Right lung (tissue), 5 donors: ENCODE data around the gene MSI2. TPM values are rescaled to one million over a fixed set of nuclear protein-coding genes. Genes with fewer than 3 reads are reported as not detected.

Source experiments
- DNase-seq, 2 donors: peaks; one replicate each; pipeline ENCODE4 v3.0.0-alpha.2; 2013
- polyA plus RNA-seq, 5 donors: library from polyadenylated mRNA; unstranded; fragments of 120-200 nt; gene quantifications; one replicate each; pipeline versions ENCODE4 v1.2.1 to v1.2.3, GENCODE V29; 2013; ENCODE audit warnings: inconsistent platforms in 1 of 5, low replicate concordance in 1 of 5; ENCODE audit not compliant: insufficient read length in 5 of 5, insufficient read depth in 1 of 5

MSI2 gene
- polyA plus RNA-seq, 5 donors: 35.4 to 48.9 (median 47.6) TPM

DNA sequence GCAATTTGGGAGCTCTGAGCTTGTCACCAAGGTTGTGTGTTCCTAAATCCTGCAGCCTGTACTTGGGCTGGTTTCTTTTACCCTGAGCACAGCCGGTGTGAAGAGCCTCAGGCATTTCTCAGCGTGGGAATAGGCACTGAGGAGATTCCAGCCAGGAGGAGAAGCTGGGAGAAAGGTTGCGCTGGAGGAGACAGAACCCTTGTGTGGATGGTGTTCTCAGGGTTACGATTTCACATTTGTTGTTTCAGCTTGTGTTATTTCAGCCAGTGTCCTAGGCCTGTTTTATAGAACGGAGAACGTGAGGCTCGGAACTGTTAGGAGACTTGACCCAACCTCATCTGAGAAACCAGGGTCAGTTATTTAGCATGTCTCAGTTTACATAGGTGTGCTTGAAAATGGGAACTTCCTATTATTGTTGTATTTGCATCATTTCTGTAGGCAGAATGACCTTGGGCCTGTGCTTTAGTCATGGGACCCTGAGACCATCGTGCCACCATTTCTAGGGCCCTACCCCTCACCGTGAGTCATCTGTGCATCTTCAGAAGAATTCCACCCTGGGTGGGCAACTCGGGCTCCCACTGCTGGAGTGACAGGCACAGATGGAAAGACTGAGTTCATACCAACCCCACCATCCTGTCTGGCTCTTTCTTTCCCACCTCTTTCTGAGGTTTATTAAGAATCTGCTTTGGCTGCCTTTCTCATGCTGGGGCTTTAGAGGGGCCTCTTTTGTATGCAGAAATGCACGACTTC lies 134.9 kb downstream of the MSI2 start:
- DNase-seq: no peak

GRCh38 chr17:57391857-57392471 lies 135.6 kb downstream of the MSI2 start:
- no peak for DNase-seq

DNA sequence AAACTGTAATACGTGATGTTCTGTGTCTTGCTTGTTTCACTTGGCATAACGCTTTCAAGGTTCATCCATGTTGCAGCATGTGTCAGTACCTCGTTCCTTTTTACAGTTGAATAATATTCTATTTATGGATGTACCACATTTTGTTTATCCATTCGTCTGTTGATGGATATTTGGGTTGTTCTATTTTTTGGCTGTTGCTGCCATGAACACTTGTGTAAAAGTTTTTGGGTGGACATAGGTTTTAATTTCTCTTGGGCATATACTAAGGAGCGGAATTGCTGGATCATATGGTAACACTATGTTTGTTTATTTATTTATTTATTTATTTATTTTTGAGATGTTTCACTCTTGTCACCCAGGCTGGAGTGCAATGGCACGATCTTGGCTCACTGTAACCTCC lies 137.0 kb downstream of the MSI2 start:
- no peak for DNase-seq

DNA sequence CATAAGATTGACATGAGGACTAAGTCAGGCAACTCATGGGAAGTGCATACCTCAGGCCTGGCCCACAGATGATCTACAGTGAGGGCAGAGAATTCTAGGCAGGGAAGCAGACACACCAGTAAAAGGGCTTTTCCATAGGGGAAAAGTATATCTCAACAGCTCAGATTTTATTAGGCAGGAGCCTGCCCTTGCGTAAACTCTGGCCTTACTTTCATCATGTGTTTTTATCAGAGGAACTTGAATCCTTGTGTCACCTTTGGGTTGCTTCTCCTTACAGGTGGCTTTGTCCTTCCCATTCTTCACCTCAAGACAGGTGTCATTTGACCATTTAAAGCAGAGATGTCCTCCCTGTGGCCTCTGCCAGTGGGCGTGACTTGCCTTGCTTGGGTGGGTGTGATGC lies 138.1 kb downstream of the MSI2 start:
- DNase-seq: no peak

GRCh38 chr17:57395721-57396321 lies 139.5 kb downstream of the MSI2 start:
- DNase-seq: no peak

DNA sequence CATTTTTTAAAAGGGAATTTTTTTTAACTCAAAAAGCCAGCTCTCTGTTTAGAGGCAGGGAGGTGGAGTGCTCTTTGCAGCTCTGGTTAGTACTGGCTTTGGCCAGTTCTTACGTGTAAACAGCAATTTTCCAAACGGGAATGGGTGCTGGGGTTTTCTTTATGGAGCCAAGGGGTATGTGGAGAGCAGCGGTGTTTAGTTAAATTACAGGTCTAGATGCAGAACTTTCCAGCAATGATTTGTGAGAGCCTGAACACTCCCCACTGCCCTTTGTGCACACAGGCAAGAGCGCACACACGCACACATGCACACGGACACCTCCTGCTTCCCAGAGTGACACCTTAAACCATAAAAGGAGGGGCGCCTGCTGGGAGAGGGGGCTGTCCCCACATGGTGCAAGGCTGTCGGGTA lies 140.2 kb downstream of the MSI2 start:
- peak; percentile 34 to 49 for DNase-seq

- DNase-seq: no peak
These were observed 141.1 kb downstream of the MSI2 start for GRCh38 chr17:57397402-57397801.

GRCh38 chr17:57399690-57400089 lies 143.4 kb downstream of the MSI2 start:
- DNase-seq: no peak

- DNase-seq: no peak
These were observed 144.3 kb downstream of the MSI2 start for GRCh38 chr17:57400648-57401047.

DNA sequence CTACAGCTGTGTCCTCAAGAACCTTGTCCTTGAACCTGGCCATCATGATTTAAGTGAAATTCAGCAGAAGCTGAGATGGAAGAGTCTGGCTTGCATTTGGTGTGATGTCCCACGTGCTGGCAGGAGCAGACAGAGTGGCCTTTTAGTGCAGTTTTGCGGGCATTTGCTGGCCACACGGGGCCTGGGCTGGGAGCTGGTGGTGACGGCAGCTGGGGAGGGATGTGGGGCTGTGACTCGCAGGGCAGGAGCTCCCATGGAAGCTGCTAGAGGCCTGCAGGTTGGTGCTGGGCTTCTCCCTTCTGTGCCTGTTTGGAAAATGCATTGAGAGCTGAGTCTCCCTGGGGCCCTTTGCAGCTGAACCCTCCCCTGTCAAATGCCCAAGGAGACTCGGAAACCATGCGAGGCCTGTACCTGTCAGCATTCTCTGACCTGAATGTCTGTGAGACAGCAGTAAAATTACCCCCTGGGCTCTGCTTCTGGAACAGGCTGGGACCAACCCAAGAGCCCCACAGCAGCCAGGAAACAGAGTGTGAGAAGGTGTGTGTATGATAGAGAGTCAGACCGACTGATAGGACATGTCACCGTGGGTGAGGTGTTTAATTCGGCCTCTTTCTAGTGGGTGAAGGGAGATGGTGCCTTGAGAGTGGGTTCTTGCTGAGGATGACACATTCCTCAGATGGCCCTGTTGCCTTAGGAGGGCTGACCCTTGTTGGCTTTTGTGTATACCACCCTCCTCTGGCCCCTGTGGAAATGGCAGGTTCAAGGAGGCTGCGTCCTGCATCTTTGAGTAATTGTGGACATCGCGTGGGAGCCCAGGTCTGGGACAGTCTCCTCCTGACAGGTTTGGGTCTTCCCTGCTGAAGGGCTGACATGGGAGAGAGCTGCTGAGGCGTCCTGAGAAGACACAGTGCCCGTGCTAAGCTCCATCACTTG lies 145.5 kb downstream of the MSI2 start:
- no peak for DNase-seq

DNA sequence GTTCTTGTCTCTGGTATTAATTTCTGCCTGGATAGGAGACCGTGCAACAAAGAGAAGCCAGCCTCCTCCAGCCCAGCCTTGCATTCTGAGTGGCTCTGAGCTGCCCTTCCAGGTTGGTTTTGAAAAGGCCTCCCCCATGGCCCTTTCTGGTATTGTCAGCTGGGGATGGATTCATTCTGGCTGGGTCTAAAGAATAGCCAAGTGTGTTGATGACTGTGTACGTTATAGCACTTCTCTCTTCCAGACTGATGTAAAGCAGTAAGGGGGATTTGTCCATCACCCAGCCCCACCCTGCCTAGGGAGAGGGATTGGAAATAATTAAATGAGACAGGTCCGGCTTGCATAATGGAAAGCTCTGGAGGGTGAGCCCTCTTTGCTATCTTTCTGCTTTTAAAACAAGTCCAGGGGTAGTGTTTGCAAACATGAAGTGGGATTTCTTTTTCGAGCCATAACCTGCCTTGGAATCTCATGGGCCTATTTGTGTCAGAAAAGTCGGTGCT lies 146.4 kb downstream of the MSI2 start:
- DNase-seq: no peak

DNA sequence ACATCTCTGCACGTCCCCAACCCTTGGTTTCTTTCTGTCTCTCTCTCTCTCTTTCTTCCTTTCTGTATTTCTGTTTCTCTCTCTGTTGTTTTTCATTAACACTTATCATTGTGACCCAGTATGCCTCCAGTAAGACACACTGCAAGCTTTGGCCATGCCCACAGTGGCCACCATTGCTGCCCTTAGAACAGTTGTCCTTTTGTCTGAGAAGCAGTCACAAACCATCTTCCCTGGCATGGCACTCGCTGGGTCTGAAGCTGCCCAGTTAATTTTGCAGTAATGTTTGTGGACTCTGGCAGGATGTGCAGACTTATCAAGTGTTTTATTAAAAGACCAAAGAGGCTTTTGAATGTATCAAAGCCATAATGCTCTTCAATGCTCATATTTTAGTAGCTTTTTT lies 146.9 kb downstream of the MSI2 start:
- no peak for DNase-seq

DNA sequence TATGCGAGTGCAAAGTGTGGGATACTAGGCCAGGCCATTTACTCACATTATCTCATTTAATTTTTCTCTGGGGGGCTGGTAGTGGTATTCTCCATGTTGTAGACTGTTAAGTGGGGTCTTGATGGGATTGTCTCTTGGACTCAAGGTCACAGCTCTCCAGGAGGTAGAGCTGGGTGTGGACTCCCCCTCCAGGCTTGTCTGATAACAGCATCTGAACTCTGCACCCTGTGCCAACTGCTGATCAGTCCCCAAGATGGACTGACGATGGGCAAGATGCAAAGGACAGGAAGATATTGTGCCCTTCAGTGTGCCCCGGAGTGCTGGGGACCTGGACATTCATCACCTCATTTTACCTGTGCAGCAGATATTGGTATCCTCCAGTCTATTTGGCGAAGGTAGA lies 147.8 kb downstream of the MSI2 start:
- DNase-seq: no peak

GRCh38 chr17:57404795-57405490 lies 148.6 kb downstream of the MSI2 start:
- no peak for DNase-seq

- DNase-seq: no peak
These were observed 149.3 kb downstream of the MSI2 start for GRCh38 chr17:57405491-57406072.

GRCh38 chr17:57406131-57406980 lies 150.0 kb downstream of the MSI2 start:
- no peak for DNase-seq

DNA sequence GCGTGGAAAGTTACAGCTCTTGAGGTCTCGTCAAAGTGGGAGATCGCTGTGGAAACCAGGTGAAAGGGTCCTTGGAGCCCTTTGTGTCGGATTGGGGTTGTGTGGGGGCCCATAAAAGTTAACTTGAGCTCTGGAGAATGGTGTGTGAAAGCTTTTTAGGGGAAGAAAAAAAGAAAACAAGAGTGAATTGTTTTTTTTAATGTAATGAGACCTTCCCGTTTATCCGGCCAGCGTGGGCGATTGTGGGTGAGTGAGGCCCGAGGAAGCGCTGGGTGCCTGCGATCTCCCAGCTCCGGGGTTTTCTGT lies 150.6 kb downstream of the MSI2 start:
- no peak for DNase-seq

DNA sequence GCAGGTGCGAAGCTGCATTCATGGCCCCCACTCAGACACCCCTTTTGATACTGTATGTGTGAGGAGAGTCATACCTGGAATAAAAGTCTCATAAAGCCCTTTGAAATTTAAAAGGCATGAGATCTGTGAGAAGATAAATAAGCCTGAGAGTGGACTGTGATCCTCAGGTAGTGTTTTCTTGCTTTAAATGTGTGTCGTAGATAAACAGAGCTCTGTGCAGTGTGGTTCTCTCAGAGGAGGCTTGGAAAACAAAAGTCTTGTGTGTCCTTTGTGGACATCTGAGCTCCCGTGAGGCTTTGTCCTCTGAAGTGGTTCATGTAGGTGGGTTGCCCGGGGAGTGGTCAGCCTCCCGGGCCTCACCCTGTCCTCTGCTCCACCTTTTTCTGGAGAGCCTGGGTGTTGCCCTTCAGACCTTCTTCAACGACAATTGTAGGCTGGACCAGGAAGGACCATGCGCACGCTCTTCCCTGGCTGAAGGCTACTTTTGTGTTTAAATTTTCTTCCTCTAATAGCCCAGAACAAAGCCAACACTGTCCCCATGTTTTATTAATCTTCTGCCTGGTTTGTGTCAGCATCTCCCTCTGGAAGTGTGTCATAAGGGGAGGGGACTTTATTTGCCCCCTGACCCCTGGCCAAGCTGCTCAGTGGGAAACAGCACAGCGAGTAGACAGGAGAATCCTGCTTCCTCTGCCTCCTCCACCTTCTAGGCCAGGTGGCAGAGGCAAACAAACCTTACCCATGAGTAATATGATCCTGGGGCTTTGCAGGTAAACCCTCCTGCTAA lies 151.2 kb downstream of the MSI2 start:
- DNase-seq: no peak
